GM12878 (cell line): ENCODE measurements around the gene HDGFL1.

ENCODE experiments used
- CBX5 ChIP-seq: sonication (generic); IDR thresholded peaks from 2 replicates; pipeline ENCODE4 v1.6.1; 2016; ENCODE audit warnings: low read depth, moderate library complexity, mild to moderate bottlenecking, inconsistent platforms
- EZH2 ChIP-seq: IDR thresholded peaks from 2 replicates; pipeline ENCODE4 v1.6.1; 2012; ENCODE audit warnings: low read depth, mild to moderate bottlenecking, control low read depth, inconsistent platforms, low read length, borderline replicate concordance; ENCODE audit not compliant: control insufficient read depth
- MEF2B ChIP-seq: fragments of 450-650 bp; IDR thresholded peaks from 2 replicates; pipeline ENCODE4 v1.6.1; 2018; ENCODE audit warnings: mild to moderate bottlenecking, moderate library complexity; ENCODE audit not compliant: partially characterized antibody, poor library complexity, severe bottlenecking
- MTA2 ChIP-seq: fragments of 450-650 bp; IDR thresholded peaks from 2 replicates; pipeline ENCODE4 v1.6.1; 2016; ENCODE audit warnings: low read depth, mild to moderate bottlenecking, moderate library complexity
- MTA3 ChIP-seq: IDR thresholded peaks from 2 replicates; pipeline ENCODE4 v1.6.1; 2012; ENCODE audit warnings: low read length, inconsistent platforms, borderline replicate concordance
- POLR2A ChIP-seq: IDR thresholded peaks from 2 replicates; pipeline ENCODE4 v1.6.1; 2011; ENCODE audit warnings: low read depth, mild to moderate bottlenecking, low read length
- POLR2AphosphoS5 ChIP-seq: IDR thresholded peaks from 2 replicates; pipeline ENCODE4 v1.6.1; 2011; ENCODE audit warnings: mild to moderate bottlenecking, low read length, inconsistent platforms
- SPI1 ChIP-seq: IDR thresholded peaks from 2 replicates; pipeline ENCODE4 v1.6.1; 2011; ENCODE audit warnings: low read depth, mild to moderate bottlenecking, low read length, moderate library complexity, borderline replicate concordance; ENCODE audit not compliant: insufficient read depth
- SRF ChIP-seq, 2 experiments: IDR thresholded peaks; 2 replicates each; pipeline ENCODE4 v1.6.1; 2011; ENCODE audit warnings: low read depth in 2 of 2, low read length in 2 of 2, mild to moderate bottlenecking in 1 of 2, moderate library complexity in 1 of 2
- TAF1 ChIP-seq: IDR thresholded peaks from 2 replicates; pipeline ENCODE4 v1.6.1; 2011; ENCODE audit warnings: mild to moderate bottlenecking, low read depth, low read length, borderline replicate concordance
- TF ChIP-seq, protein P1 (sequence below): fragments of 450-650 bp; formaldehyde crosslinking; IDR thresholded peaks from 2 replicates; pipeline ENCODE4 v1.5.0; 2022; ENCODE audit warnings: mild to moderate bottlenecking, missing genetic modification characterization
- TF ChIP-seq, protein P2 (sequence below): IDR thresholded peaks from 2 replicates; pipeline ENCODE4 v1.6.1; 2012; ENCODE audit warnings: low read depth, low read length, improper control_type of control experiment
- TF ChIP-seq, protein P3 (sequence below), 3 experiments: IDR thresholded peaks in 2 of 3; conservative IDR thresholded peaks in 1 of 3; 2 replicates each; pipeline ENCODE4 v1.5.1; 2011; ENCODE audit warnings: low read depth in 3 of 3, low read length in 3 of 3, mild to moderate bottlenecking in 3 of 3, control low read depth in 2 of 3, moderate library complexity in 2 of 3, inconsistent platforms in 1 of 3, mixed read lengths in 1 of 3; ENCODE audit not compliant: control insufficient read depth in 2 of 3, insufficient read depth in 1 of 3; ENCODE audit errors: extremely low read depth in 1 of 3

DNA sequence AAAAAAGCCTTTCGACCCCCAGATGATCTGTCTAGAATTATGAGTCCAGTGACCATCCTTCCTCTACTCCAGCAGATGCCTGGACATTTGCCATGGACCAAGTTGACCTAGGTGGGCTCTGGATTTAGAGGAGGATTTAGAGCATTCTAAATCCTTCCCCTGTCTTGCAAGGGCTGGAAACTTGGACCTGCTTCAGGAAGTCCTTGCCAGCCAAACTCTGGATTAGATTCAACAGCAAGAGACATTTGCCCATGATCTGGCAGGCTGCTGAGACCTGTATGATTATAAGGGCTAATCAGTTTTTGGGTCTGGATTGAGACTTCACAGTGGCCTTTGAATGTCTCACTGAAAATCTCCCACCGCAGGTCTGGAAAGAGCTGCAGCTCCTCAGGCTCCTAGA is 13.1 kb upstream of the HDGFL1 start:
- TF ChIP-seq, protein P1, sequence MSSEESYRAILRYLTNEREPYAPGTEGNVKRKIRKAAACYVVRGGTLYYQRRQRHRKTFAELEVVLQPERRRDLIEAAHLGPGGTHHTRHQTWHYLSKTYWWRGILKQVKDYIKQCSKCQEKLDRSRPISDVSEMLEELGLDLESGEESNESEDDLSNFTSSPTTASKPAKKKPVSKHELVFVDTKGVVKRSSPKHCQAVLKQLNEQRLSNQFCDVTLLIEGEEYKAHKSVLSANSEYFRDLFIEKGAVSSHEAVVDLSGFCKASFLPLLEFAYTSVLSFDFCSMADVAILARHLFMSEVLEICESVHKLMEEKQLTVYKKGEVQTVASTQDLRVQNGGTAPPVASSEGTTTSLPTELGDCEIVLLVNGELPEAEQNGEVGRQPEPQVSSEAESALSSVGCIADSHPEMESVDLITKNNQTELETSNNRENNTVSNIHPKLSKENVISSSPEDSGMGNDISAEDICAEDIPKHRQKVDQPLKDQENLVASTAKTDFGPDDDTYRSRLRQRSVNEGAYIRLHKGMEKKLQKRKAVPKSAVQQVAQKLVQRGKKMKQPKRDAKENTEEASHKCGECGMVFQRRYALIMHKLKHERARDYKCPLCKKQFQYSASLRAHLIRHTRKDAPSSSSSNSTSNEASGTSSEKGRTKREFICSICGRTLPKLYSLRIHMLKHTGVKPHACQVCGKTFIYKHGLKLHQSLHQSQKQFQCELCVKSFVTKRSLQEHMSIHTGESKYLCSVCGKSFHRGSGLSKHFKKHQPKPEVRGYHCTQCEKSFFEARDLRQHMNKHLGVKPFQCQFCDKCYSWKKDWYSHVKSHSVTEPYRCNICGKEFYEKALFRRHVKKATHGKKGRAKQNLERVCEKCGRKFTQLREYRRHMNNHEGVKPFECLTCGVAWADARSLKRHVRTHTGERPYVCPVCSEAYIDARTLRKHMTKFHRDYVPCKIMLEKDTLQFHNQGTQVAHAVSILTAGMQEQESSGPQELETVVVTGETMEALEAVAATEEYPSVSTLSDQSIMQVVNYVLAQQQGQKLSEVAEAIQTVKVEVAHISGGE, result no peak
- TF ChIP-seq SPI1 (no peak), SRF (IDR thresholded peaks at IDR 0.05; ENCODE audit: low read depth in 2 of 2, low read length in 2 of 2) (no peak), MTA2 (no peak), EZH2 (no peak), CBX5 (no peak), POLR2A (no peak), MEF2B (no peak), MTA3 (no peak), POLR2AphosphoS5 (no peak), TAF1 (no peak)
- TF ChIP-seq, protein P2, sequence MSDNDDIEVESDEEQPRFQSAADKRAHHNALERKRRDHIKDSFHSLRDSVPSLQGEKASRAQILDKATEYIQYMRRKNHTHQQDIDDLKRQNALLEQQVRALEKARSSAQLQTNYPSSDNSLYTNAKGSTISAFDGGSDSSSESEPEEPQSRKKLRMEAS, result no peak
- TF ChIP-seq, protein P3, sequence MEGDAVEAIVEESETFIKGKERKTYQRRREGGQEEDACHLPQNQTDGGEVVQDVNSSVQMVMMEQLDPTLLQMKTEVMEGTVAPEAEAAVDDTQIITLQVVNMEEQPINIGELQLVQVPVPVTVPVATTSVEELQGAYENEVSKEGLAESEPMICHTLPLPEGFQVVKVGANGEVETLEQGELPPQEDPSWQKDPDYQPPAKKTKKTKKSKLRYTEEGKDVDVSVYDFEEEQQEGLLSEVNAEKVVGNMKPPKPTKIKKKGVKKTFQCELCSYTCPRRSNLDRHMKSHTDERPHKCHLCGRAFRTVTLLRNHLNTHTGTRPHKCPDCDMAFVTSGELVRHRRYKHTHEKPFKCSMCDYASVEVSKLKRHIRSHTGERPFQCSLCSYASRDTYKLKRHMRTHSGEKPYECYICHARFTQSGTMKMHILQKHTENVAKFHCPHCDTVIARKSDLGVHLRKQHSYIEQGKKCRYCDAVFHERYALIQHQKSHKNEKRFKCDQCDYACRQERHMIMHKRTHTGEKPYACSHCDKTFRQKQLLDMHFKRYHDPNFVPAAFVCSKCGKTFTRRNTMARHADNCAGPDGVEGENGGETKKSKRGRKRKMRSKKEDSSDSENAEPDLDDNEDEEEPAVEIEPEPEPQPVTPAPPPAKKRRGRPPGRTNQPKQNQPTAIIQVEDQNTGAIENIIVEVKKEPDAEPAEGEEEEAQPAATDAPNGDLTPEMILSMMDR (IDR thresholded peaks at IDR 0.05 in 2 of 3, conservative IDR thresholded peaks at IDR 0.05 in 1 of 3; ENCODE audit: control insufficient read depth in 2 of 3, extremely low read depth in 1 of 3, insufficient read depth in 1 of 3, low read depth in 3 of 3, low read length in 3 of 3), result no peak
